ENCODE data around the gene PPM1B. TPM values are rescaled to one million over a fixed set of nuclear protein-coding genes. Genes with fewer than 3 reads are reported as not detected.

Gene PPM1B
- total and polyA plus RNA-seq, 10 of the 15 experiments (the other 5 are each of a cell fraction or from before 2014, with no cell fraction given): 12.5 to 53.4 (median 33.7) TPM

- WGBS (ENCODE audit: insufficient coverage, insufficient replicate concordance, low lambda C conversion rate, missing lambda C conversion rate): 2% methylated on average over 2 of the region's 2 CpGs
- no peak overlapping the region; the same call in 1 of the 2 replicates for H3K4me2 ChIP-seq (ENCODE audit: control insufficient read depth, insufficient read depth)
Observed at GRCh38 chr2:44120428-44120827, 48.2 kb upstream of the PPM1B start.

GRCh38 chr2:44121899-44122298 lies 46.8 kb upstream of the PPM1B start:
- Histone ChIP-seq H3K36me3 (ENCODE audit: control insufficient read depth in 2 of 2, insufficient read depth in 2 of 2, low read length in 1 of 2) (no peaks in the 10 kb centered on the region), H2AFZ (ENCODE audit: control insufficient read depth, low read depth, low read length) (no peak overlapping the region), H3K4me1 (ENCODE audit: control insufficient read depth, insufficient read depth, low read length) (peaks cover 3% of the 10 kb centered on the region; the same call in 1 of the 2 replicates), H3K79me2 (ENCODE audit: control insufficient read depth, insufficient read depth, low read length) (no peaks in the 10 kb centered on the region), H3K9me3 (replicated peaks; ENCODE audit: control insufficient read depth, insufficient read depth, low read length) (no peaks in the 10 kb centered on the region), H3K4me3 (no peak overlapping the region), H3K4me2 (ENCODE audit: control insufficient read depth, insufficient read depth) (no peak overlapping the region), H4K20me1 (ENCODE audit: control insufficient read depth, insufficient read depth) (no peaks in the 10 kb centered on the region), H3K9ac (ENCODE audit: control insufficient read depth, insufficient read depth, low read length) (no peak overlapping the region), H3K27ac (ENCODE audit: control insufficient read depth, insufficient read depth) (no peak overlapping the region), H3K27me3 (replicated peaks in 1 of 2; ENCODE audit: control insufficient read depth in 2 of 2, insufficient read depth in 2 of 2, low read length in 1 of 2) (no peaks in the 10 kb centered on the region)
- in situ Hi-C loops (cut with MboI): no loop called here
- ATAC-seq (no peak), FAIRE-seq (no peak), DNase-seq (ENCODE audit: low read depth, low spot score) (no peak)
- SMC1A ChIA-PET (ENCODE audit: uncharacterized antibody, unreplicated experiment): no interaction called here
- POLR2A ChIA-PET: no interaction called here
- intact Hi-C loops (cut with micrococcal nuclease; ENCODE audit: unreplicated experiment): no loop called here
- CTCF ChIA-PET: no interaction called here
- RAD21 ChIA-PET (ENCODE audit: unreplicated experiment): no interaction called here
- WGBS (ENCODE audit: insufficient coverage, insufficient replicate concordance, low lambda C conversion rate, missing lambda C conversion rate): 86% methylated on average over 3 of the region's 3 CpGs
- no TSS peak for BruUV-seq (replicated peaks)
- TF ChIP-seq MEF2A (IDR thresholded peaks at IDR 0.05; ENCODE audit: insufficient read depth, low read depth, low read length): no peak
- no peak for TF ChIP-seq ELK1 (IDR thresholded peaks at IDR 0.05; ENCODE audit: low read depth, low read length)
- no peak for TF ChIP-seq NFXL1 (IDR thresholded peaks at IDR 0.05; ENCODE audit: borderline replicate concordance)
- no peak for TF ChIP-seq CREM (IDR thresholded peaks at IDR 0.05; ENCODE audit: low read depth)
- TF ChIP-seq SMAD1 (IDR thresholded peaks at IDR 0.05; ENCODE audit: low read depth, partially characterized antibody): no peak
- no peak for TF ChIP-seq GATAD2B (conservative IDR thresholded peaks at IDR 0.05; ENCODE audit: low read depth)
- TF ChIP-seq NBN (IDR thresholded peaks at IDR 0.05): no peak
- no peak for TF ChIP-seq PAX8 (IDR thresholded peaks at IDR 0.05)
- no peak for TF ChIP-seq ATF7 (IDR thresholded peaks at IDR 0.05; ENCODE audit: low read depth)
- no peak for TF ChIP-seq ZBED1 (IDR thresholded peaks at IDR 0.05; ENCODE audit: borderline replicate concordance)
- no peak for TF ChIP-seq YBX1 (IDR thresholded peaks at IDR 0.05)
- TF ChIP-seq JUNB (IDR thresholded peaks at IDR 0.05): no peak
- no peak for TF ChIP-seq LARP7 (IDR thresholded peaks at IDR 0.05)
- no peak for TF ChIP-seq SMARCA5 (IDR thresholded peaks at IDR 0.05)
- no peak for TF ChIP-seq NFYB (IDR thresholded peaks at IDR 0.05; ENCODE audit: insufficient read depth, low read depth, low read length)
- TF ChIP-seq RB1 (IDR thresholded peaks at IDR 0.05; ENCODE audit: borderline replicate concordance): no peak
- no peak for TF ChIP-seq FOXK2 (IDR thresholded peaks at IDR 0.05)

More at GRCh38 chr2:44120428-44120827, 48.2 kb upstream of the PPM1B start:
- no peaks in the 10 kb centered on the region for H3K36me3 ChIP-seq (ENCODE audit: control insufficient read depth in 2 of 2, insufficient read depth in 2 of 2, low read length in 1 of 2)
- H3K9ac ChIP-seq (ENCODE audit: control insufficient read depth, insufficient read depth, low read length): no peak overlapping the region
- no peak overlapping the region for H3K4me3 ChIP-seq
- no peak for DNase-seq (ENCODE audit: low read depth, low spot score)
- ChIA-PET POLR2A (no interaction called here), CTCF (interaction anchor here (1.4 kb wide), 1 partner anchor 29 kb away, joined by 4 read pairs; no protein-coding TSS in a partner anchor), RAD21 (ENCODE audit: unreplicated experiment) (interaction anchor here (0.6 kb wide), 1 partner anchor 19 kb away, joined by 3 read pairs; no protein-coding TSS in a partner anchor), SMC1A (ENCODE audit: uncharacterized antibody, unreplicated experiment) (interaction anchor here (0.8 to 2.4 kb wide), 5 partner anchors 12 to 41 kb away, joined by 3 to 11 read pairs (median 3); no protein-coding TSS in a partner anchor)
- H3K4me1 ChIP-seq (ENCODE audit: control insufficient read depth, insufficient read depth, low read length): peaks cover 3% of the 10 kb centered on the region; the same call in 1 of the 2 replicates
- no peaks in the 10 kb centered on the region for H3K9me3 ChIP-seq (replicated peaks; ENCODE audit: control insufficient read depth, insufficient read depth, low read length)
- no peaks in the 10 kb centered on the region for H4K20me1 ChIP-seq (ENCODE audit: control insufficient read depth, insufficient read depth)
- H2AFZ ChIP-seq (ENCODE audit: control insufficient read depth, low read depth, low read length): no peak overlapping the region
- no peaks in the 10 kb centered on the region for H3K79me2 ChIP-seq (ENCODE audit: control insufficient read depth, insufficient read depth, low read length)
- peak; percentile 86 for TF ChIP-seq RUNX3 (IDR thresholded peaks at IDR 0.05; ENCODE audit: low read length)
- TF ChIP-seq DPF2 (IDR thresholded peaks at IDR 0.05): no peak
- 0 out of 2 replicates have a peak, but pooled peaks have one; percentile 19 for TF ChIP-seq NFIC (IDR thresholded peaks at IDR 0.05; ENCODE audit: low read depth, low read length)
- peak; percentile 77 for TF ChIP-seq BHLHE40 (IDR thresholded peaks at IDR 0.05; ENCODE audit: borderline replicate concordance in 1 of 2, low read depth in 2 of 2, low read length in 1 of 2)
- 0 out of 2 replicates have a peak, but pooled peaks have one; percentile 30 for TF ChIP-seq EED (IDR thresholded peaks at IDR 0.05; ENCODE audit: low read depth)
- TF ChIP-seq CBFB (IDR thresholded peaks at IDR 0.05; ENCODE audit: low read depth): peak; percentile 55; the same call in 1 of the 2 replicates
- no peaks in the 10 kb centered on the region for H3K27me3 ChIP-seq (replicated peaks in 1 of 2; ENCODE audit: control insufficient read depth in 2 of 2, insufficient read depth in 2 of 2, low read length in 1 of 2)
- peak; percentile 51 for ATAC-seq
- in situ Hi-C loops (cut with MboI) (no loop called here), intact Hi-C loops (cut with micrococcal nuclease; ENCODE audit: unreplicated experiment) (no loop called here)
- no peak for FAIRE-seq
- H3K27ac ChIP-seq (ENCODE audit: control insufficient read depth, insufficient read depth): no peak overlapping the region
- BruUV-seq (replicated peaks): no TSS peak

Measured in GM12878 (cell line).